ENCODE data around the gene SCARB1.

The SCARB1 gene

DNA sequence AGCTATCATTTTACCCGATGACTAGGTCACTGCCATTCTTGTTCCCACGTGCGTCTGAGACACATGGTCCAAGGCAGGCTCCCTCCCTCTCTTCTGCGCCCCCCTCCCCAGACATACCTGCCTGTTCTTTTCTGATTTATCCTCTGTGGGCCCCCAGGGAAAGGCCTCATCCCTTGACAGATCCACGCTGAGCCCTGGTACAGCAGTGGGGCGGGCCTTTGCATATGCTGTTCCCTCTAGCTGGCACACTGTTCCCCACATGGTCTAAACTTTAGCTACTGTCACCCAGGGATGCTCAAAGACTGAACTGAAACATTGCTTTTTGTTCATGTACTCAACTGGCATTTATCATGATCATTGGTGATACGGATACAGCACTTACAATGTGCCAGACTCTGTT is 122.5 kb downstream of the SCARB1 start:
- DNase-seq: no peak

DNA sequence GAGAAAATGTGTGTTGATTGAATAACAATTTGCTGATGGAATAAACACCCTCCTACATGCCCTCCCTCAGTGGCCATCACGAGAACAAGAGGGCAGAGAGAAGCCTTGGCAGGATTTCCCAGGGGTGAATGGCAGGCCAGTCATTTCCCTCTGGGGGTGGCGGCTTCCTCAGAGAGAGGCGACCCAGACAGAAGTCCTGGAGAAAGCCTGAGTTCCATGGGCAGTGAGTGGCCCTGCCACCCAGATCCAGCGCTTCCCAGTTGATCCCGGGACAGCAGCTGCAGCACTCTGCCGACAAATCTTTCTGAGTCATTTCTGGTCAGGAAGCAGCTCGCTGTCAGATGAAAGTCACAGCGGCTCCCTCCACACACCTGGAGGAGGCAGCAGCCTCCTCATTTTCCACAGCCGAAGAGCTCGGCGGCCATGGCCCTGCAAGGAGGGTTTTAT is 123.0 kb downstream of the SCARB1 start:
- peak; percentile 40 for DNase-seq

DNA sequence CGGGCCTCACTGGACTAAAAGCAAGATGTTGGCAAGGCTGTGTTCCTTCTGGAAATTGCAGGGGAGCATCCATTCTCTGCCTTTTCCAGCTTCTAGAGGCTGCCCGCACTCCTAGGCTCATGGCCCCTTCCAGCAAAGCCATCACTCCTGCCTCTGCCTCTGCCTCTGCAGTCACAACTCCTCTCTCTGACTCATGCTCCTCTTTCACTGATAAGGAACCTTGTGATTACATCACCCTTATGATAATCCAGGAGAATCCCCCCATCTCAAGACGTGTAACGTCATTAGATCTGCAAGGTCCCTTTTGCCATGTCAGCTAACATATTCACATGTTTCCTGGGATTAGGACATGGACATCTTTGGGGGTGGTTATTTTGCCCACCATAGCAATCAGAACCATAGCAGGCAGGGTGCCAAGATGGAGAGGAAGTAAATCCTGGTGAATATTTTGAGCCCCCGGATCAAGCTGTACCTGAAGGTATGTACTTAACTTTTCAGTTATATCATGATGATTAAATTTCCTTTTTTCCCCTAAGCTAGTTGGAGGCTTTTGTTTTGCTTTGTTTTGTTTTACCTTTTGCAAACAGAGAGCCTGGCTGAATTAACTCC is 123.6 kb downstream of the SCARB1 start:
- DNase-seq: no peak

DNA sequence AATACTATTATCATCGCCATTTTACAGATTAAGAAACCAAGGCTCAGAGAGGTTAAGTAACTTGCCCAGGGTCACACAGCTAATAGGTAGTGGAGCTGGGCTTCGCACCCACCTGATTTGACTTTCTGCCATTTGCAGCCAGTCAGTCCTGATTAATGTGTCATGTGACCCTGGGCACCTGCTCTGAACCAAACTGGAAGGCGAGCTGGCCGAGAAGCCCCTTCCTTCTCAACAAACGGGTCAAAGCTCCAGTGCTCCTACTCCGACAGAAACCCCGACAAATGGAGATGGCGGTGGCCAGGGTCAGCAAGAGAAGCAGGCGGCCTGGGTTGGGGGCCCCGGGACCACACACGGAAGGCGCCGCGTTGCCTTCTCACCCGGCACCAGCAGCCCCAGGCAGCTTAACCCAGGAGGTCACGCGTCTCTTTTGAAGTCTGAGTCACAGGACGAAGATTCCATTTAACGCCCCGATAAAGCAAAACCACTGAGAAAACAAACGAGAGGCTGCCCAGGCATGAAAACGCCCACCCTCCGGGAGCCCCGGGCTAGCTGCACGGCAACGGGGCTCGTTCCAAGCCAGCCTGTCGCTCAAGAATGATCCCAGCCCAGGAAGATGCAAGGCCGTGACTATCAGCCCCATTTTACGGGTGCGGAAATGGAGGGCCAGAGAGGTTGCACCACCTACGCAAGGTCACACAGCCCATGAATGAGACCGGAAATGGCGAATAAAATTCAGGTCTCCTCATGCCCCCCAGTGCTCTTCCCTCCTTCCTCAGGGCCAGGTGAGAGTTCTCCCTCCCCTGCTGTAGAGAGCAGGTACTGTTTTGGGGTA is 124.8 kb downstream of the SCARB1 start:
- DNase-seq: no peak

DNA sequence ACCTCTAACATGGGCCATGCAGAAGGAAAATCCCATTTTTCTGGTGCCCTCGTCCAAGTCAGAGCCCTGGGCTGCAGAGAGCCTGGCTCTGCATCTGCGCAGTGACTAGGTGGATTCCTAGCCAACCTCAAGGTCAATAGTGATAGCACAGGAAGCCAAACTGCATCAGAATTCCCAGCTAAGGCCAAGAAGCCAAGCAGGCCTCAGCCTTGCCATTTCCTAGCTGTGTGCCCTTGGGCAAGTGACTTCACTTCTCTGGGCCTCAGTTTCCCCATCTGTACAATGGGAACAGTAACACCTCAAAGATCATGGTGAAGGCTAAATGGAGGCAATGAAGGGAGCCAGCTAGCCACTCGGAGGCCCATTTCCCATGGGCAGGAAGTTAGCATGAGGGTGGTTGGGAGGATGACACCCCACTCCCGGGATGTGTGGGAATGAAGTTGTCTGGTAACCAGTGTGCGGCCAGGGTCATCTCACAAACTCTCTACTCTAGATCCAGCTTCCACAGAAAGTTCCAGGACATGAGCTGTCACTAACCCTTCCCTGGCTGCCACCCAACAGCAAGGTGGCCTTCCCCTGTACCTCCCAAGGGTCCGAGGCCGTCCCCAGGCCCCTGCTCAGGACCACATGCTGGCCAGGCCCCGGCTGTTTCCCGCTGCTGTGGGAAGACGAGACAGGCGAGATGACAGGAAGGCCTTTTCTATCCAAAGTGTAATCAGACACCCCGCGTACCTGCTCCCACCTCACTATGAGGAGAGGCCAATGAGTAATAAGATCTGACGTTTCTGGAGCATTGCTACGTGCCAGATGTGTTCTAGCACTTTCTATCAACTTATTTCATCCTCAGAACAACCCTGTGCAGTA is 125.7 kb downstream of the SCARB1 start:
- no peak for DNase-seq

DNA sequence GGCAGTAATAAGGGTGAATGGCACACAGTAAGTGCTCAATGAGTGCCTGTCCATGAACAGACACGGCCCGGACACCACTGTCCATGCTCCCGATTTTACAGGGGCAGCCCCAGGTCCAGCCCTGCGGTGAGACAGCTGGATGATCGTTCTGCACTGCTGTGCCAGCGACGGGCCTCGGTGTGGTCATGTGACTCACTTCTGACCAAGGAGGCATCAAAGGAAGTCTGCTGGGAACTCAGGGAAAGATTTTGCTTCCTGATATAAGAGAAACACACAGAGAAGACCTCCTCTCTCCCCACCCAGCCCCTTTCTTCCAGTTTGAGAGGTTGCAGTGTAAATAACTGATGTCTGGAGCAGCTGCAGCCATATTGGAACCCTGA is 126.6 kb downstream of the SCARB1 start:
- no peak for DNase-seq

DNA sequence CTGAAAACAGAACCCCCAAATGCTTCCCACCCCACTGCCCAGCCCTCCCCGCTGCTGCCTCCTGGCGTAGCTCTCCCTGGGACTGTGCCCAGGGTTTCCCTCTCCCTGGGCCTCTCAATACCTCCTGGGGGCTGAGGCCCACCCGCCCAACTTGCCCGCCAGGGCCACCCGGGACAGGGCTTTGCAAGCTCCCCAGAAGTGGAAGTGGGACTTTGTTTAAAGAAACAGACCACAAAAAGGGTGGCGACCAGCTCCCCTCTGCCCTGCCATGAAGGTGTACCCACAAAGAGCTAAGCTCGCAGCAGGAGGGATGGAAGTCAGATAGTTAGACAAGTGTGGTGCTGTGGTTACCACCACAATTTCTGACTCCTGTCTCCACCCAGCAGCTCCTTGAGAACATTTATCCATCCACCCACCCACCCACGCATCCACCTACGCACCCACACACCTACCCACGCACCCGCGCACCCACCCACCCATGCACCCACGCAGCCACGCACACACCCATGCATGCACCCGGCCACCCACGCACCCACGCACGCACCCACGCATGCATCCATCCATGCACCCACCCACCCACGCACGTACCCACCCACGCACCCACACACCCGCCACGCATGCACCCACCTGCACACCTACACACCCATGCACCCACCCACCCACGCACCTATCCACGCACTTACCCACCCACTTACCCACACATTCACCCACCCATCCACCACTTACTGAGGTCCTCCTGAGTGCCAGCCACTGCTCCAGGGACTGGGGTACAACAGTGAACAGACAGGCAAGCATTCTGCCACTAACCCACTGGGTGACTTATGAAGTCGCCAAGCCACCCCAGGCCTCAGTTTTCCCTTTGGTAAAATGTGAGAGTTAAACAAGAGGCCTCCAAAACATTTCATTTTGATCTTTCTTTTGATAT is 127.3 kb downstream of the SCARB1 start:
- DNase-seq: no peak

DNA sequence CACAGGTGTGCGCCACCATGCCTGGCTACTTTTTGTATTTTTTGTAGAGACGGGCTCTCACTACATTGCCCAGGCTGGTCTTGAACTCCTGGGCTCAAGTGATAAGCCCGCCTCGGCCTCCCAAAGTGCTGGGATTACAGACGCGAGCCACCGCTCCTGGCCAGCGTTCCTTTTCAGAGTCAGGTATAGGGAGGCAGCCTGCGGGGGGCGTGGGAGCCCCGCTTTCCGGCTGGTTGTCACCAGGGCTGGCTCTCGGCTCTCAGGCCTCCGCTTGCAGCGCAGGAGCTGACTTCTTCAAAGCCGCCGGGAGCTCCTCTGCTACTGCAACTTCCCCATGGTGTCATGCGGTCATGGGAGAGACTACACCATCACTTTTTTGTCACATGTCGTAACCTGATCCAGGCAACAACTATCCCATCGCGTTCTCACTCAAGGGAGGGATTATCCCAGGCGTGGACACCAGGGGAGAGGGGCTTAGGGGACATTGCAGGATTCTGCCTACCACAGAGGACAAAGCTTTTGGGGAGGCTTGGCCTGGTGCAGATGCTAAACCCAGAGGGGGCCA is 129.4 kb downstream of the SCARB1 start:
- no peak for DNase-seq

DNA sequence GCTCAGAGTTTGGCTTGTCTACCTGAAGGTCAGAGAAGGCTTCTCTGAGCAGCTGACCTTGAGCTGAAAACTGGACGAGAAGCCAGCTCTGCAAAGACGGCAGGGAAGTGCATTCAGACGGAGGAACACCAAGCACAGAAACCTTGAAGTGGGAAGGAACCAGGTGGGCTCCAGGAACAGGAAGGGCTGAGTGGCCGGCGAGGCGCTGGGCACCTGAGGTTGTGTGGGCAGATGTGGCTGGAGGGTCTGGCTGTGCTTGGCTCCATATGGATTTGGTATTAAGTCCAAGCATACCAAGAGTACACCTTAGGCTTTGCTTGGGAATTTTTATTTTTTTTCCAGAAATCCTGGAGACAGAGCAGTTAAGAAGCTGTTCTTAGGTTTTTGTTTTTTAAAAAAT is 130.6 kb downstream of the SCARB1 start:
- DNase-seq: no peak

DNA sequence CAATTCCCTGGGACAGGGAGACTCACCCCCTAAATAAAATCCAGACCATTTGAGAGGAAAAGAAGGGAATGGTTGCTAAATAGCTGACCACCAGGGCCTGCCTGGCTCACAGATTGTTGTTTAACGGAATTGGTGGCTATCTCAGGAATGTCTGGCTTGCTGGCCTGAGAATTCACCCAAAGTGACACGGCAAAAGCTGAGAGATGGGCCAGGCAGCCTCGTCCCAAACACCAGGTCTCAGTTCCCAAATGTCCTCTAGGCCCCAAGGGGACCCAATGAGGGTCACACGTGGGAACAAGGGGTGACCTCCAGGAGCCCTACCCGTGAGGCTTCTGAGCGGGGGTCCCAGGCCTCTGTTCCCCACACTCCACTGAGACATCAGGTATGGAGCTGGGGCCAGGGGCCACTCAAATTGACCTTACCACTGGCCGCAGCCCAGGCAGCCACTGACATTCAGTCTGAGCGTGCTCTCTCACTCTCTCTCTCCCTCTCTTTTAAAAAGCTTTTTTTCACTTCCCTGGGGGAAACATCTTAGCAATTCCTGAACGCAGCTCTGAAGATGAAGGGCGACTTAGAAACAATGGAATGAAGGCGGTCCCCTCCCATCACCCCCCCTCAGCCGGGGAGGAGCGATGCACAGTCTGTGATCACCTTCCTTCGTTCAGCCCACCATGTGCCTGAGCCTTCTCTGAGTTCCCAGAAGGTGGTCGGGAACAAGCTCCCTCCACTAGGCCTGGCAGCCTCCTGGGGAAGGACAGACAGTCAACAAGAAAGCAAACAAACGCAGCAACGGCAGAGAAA is 131.2 kb downstream of the SCARB1 start:
- no peak for DNase-seq

DNA sequence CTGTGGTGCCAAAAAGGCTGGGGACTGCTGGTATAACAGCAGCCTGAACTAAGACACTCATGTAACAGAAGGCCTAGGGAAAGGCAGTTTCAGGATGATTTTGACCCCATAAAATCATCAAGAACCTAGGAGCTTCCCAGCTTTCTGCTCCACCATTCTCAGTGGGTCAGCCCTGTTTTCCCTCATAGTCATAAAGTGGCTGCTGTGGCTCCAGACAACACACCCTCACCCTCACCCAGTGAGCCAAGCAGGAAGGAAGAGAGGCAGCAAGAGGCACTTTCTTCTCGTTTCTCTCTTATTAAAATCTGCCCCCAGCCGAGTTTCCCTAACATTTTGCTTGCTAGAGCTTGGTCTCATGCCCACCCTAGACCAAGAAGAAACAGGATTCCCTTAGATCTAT is 131.8 kb downstream of the SCARB1 start:
- DNase-seq: no peak

DNA sequence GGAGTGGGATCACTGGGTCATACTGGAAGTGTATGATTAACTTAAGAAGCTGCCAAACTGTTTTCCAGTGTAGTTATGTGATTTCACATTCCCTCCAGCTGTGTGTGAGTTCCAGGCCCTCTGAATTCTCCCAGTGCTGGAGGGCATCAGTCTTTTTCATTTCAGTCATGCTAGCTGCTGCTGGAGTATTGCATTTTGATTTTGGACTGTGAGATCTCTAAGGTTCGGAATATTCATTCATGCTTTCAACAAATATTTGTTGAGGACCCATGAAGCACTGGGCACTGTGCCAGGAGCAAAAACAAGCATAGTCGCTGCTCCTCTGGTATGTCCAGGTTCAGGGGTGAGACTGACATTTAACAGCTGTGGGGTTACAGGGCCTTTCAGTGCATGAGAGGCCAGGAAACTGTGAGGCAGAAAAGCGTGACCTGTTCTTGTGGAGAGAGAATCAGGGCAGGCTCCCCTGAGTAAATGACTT is 133.2 kb downstream of the SCARB1 start:
- DNase-seq: no peak

DNA sequence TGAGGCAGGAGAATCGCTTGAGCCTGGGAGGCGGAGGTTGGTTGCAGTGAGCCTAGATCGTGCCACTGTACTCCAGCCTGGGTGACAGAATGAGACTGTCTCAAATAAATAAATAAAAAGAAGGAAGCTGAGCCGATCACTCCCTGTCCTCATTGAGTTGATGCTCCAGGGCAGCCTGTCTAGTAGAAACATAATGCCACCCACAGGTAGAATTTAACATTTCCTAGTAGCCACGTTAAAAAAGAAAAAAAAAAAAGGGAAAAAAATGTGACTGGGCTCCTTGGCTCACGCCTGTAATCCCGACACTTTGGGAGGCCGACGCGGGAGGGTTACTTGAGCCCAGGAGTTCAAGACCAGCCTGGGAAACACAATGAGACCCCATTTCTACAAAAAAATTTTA is 135.7 kb downstream of the SCARB1 start:
- no peak for DNase-seq

DNA sequence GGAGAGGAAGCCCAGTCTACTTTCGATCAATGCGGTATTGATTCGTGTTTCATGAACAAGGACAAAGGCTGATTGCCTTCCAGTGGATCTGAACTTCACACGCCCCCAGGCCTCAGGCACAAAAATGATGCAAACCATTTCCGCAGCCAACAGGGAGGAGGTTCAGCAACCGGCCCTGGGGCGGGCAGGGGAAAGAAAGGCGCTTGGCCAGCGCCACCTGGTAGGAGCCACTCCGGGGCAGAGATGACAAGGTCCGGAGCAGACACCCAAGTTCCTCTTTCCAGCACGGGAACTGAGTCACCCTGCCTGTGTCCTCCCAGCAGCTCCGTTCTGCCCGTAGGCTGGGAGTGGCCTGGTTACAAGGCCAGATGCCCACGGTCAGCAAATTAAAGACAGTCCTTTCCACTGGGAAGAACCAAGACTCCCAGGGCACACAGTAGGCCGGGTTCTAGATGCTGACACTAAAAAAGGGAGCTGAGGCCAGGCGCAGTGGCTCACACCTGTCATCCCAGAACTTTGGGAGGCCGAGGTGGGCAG is 136.3 kb downstream of the SCARB1 start:
- no peak for DNase-seq
